Measurements from ENCODE around the gene WARS2. TPM values are rescaled to one million over a fixed set of nuclear protein-coding genes. Genes with fewer than 3 reads are reported as not detected.
"Not testable (repeated sequence)": the region's sequence is repeated elsewhere in the genome, so short reads cannot be mapped to it uniquely, and the experiment has no call there.

Gene WARS2
- total RNA-seq, 1 experiment from 2014 or later: 8.1 TPM

DNA sequence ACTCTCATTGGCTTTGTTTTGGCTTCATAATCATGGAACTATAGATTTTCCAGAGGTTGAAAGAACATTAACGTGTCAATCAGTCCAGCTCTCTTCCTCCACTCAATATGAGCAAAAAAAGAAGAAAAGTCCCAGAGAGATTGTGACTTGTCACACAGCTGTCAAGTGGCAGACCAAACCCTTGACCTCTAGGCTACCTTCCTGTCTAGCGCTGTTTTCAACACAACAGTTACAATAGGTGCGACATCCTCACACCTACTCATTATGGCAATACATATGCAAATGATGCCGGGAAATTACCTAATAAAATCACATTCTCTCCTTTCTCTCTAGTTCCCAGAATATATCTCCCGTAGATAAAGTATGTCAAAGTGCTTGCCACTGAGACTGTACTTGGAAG, 1.1 kb downstream of the WARS2 start:
- no peak for DNase-seq (ENCODE audit: low spot score)

DNA sequence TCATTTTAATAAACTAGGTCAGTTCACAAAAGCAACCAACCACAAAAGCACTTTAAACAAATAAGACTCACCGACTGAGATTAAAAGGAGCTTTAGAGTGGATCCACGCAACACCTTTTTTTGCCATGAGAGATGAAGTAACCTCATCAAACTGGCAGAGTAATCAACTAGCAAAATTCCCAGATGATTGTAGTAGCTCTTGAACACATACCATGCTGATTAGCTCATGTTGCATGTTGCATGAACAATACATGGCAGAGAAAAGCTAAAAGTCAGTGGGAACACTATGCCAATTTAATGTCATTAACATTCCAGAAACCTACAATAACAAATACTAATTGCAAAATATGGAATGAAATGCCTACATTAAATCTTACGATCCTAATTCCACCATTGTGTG, 4.1 kb downstream of the WARS2 start:
- no peak for DNase-seq (ENCODE audit: low spot score)

DNA sequence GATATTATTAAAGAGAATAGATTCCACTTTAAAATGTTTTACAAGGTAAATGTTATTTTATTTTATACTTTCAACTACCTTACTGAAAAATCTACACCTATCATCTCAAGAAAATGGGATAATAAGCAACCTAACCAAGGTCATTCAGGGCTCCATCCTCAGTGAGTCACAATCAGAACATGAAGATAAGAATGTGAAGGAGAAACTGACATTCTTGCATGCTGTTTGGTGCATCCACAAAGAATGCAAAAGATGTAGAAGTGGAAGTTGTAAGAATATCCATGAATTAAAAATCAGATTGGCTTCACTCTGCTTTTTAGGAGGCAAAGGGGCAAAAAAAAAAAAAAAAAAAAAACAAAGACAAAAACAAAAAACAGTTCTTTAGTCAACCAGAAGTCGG, 6.5 kb downstream of the WARS2 start:
- peak; percentile 36 for DNase-seq (ENCODE audit: low spot score)

DNA sequence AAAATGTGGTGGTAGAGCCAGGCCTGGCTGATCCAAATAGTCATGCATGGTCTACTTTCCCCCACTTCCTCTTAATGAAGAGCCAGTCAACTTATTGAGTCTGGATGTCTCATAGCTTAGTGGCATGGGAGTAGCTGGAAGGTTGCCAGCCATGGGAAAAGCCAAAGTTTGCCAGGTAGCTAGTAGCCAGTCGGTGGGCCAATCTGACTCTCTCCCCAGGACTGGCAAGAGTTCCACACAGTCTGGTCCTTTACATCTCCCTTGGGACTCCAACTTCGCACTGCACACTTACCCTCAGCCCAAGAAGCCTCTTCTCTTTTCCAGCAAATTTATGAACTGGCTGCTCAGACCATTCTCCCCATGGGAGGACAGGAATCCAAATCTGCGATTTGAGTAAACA, 8.3 kb downstream of the WARS2 start:
- no peak for DNase-seq (ENCODE audit: low spot score)

DNA sequence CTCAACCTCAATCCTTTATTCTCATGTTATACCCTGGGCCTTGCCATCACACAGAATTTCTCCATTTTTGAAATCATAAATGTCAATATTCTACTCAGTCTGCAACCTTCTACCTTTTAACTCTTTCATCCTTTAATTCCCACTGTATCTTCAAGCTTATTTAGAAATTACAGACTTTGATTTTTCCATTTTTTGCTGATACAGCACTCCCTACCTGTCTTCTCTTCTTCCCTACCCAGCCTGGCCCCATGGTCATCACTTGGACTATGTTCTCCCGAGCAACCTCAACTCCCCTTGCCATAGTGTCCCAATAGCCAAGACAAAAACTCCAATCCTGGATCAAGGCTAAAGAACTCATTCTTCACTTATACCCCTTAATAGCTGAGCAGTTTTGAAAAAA, 14.6 kb downstream of the WARS2 start:
- DNase-seq (ENCODE audit: low spot score): no peak

DNA sequence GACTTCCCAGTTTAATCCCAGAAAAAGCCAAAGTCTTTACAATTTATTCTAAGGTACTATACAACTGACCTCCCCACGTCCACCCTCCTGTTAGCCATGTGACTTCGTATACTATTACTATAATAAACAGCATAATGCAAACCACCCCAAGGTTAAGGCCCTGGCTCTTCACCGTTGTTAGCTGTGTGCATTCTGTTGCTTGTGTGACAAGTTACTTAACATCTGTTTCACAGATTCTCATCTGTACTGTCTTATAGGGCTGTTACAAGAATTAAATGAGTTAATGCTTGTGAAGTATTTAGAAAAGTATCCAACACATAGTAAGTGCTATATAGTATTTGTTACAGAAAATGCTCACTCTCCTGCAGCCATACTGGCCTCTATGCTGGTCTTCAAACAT, 15.7 kb downstream of the WARS2 start:
- no peak for DNase-seq (ENCODE audit: low spot score)

DNA sequence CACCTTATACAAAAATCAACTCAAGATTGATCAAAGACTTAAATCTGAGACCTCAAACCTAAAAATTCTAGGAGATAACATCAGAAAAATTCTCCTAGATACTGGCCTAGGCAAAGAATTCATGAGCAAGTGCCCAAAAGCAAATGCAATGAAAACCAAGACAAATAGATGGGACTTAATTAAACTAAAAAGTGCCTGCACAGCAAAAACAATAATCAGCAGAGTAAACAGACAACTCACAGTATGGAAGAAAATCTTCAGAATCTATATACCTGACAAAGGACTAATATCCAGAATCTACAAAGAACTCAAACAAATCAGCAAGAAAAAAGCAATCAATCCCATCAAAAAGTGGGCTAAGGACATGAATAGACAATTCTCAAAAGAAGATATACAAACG, 18.6 kb downstream of the WARS2 start:
- not testable (repeated sequence) for DNase-seq (ENCODE audit: low spot score)

DNA sequence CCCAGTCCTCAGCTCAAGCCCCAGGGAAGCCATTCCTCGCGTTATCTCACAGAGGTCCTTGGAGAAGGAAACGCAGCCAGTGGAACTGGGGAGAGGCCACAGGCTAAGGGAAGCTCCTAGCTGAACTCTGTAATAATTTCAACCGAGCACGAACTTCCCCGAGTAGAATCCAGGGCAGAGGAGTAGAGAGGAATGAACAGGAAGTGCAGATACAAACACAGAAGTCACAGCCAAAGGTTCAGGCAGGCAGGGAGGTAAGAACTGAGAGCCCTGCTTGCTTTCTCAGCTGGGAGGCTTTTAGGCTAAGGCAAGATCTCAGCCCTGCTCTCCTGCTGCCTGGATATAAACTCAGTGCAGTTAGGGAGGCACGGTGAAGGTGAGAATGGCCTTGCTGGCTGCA, 23.7 kb downstream of the WARS2 start:
- no peak for DNase-seq (ENCODE audit: low spot score)

DNA sequence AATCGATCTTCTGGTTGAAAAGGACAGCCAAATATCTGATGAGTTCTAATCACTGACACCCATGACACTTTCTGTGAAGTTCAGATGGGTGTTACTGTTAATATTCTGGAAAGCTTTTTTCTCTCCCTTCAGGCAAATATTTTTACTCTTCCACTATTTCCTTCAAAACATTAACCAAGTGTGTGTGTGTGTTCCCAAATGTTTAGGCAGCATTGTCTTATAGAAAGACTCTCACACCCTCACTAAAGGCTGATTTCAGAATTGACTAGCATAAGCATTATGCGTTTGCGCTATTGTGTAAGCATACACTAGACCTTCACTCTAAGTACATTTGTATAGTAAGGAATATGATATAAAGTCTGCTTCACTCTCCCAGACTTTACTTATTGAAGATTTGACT, 24.7 kb downstream of the WARS2 start:
- DNase-seq (ENCODE audit: low spot score): no peak

DNA sequence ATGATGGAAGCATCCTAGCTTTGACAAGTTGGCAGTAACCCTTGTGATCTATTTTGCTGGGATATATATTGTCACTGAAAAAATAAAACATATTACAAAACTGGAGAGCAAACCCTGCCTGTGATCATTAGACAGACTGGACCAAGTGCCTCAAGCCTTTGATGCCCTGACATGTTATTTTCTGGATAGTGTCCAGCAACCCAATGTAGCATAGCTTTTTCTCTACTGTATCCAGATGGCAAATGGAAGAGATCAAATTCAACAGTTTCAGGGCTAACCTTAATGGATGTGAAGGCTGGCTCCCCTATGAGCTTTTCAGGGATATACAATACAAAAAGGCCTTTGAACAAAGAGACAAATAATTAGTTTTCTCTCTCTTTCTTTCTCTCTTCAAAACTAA, 25.1 kb downstream of the WARS2 start:
- DNase-seq (ENCODE audit: low spot score): no peak

DNA sequence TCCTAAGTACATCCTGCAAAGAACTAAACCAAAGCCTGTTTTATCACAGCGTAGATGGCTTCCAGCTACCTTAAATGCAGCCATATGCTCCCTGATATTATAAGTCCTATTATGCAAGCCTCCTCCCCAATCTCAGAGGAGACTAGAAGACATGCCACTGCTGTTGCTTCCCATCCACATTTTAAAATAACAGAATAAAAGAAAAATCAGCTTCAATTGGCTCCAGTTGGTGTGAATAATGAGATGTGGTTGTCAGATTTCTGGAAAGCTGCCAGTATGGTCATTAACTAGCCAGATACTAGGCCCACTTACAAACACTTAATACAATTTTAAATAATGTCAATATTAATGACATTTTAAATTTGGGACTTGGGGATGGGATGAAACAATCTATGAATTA, 25.7 kb downstream of the WARS2 start:
- DNase-seq (ENCODE audit: low spot score): no peak

DNA sequence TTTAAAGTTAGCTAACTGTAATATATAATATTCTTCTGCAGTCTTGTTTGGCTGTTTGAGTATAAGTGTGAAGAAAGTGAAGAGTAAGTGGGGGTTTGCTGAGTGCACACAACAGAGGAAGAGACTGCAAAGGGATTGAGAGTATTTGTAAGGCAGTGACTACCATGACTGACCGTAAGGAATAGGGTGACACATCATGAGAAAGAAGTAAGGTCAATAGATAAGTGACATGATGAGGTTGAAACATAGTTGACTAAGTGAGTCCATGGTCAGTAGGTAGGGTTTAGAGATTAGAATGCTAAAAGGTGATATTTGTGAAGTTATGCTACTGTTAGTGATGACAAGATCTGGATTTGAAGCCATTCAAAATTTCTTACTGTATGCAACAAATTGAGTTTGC, 27.7 kb downstream of the WARS2 start:
- DNase-seq (ENCODE audit: low spot score): no peak

DNA sequence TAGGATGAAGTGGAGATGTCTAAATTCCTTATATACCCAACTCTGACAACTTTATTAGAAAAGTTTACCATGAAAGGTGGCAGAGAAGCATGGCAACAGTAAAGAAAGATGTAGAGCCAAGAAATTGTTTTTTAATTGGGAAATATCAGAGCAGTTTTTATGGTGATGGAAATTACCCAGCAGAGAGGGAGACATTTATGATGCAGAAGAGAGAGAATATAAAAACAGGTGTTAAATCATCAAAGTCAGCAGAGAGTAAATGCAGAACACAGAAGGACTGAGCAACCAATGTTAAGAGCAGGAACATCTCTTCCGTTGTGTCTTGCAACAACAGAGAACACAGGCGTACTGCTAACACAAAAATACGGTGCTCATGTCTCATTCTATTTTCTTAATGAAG, 28.2 kb downstream of the WARS2 start:
- no peak for DNase-seq (ENCODE audit: low spot score)

DNA sequence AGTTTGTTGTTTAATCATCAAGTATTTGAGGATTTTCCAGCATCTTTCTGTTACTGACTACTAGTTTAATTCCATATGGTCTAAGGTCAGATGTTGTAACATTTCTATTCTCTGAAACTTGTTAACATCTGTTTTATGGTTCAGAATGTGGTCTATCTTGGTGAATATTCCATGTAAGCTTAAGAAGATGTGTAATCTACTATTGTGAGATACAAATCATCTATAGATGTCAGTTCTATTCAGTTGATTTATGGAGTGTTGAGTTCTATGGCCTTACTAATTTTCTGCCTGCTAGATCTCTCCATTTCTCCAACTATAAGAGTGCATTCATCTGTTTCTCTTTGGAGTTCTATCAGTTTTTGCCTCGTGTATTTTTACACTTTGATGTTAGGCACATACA, 31.5 kb downstream of the WARS2 start:
- no peak for DNase-seq (ENCODE audit: low spot score)

DNA sequence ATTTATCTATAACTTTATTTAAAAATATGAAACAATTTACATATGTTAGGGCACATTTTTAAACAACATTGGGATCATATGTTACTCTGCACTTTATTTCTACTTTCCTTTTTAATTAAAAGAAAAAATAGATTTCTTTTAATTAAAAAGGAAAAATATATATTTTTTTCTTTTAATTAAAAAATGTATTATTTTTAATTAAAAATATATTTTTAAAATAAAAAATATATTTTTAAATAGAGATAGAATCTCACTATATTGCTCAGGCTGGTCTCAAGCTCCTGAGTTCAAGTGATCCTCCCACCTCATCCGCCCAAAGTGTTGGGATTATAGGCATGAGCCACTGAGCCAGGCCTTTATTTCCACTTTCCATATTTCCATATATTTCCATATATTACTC, 36.7 kb downstream of the WARS2 start:
- no peak for DNase-seq (ENCODE audit: low spot score)

DNA sequence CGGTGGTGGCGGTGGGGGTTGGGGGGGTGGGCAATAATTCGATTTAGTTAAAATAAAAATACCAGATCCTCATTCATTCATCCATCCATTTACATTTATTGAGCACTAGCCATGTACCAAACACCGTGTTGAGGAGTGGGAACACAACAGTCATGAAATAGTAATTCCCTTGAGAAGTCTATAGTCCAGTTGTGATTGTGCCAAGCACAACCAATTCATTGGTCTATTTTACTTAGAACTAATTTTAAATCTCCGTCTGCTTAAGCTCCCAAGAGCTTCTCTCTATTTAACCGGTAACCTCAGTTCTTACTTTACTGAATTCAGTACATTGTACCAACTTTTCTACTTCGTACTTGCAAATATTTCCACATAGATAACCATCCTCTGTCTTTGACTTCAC, 38.4 kb downstream of the WARS2 start:
- DNase-seq (ENCODE audit: low spot score): no peak

DNA sequence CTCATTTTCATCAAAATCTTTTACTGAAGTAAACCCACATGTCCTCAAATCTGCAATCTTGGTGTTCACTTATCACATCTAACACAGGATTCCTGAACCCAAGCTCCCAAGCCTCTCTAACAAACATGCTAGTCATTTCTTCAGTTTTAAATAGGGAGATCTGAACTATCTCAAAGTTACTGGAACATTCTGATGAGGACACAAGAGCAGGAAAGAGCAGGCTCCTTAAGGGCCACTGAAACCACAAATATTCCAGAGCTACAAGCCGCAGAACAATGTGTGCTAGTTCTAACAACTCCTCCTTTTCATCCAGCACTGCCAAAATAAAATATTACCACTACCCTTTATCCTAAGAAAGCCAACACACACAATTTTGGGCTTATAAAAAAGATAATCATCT, 38.9 kb downstream of the WARS2 start:
- peak; percentile 16 for DNase-seq (ENCODE audit: low spot score)

DNA sequence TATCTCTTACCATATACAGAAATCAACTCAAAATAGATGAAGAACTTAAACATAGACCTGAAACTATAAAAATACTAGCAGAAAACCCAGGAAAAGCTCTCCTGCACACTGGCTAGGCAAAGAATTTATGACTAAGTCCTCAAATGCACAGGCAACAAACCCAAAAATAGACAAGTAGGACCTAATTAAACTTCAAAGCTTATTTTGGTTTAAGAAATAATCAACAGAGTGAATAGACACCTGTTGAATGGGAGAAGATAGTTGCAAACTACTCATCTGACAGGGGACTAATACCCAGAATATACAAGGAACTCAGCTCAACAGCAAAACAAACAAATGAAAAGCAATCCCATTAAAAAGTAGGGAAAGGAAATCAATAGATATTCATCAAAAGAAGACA, 40.7 kb downstream of the WARS2 start:
- no peak for DNase-seq (ENCODE audit: low spot score)

DNA sequence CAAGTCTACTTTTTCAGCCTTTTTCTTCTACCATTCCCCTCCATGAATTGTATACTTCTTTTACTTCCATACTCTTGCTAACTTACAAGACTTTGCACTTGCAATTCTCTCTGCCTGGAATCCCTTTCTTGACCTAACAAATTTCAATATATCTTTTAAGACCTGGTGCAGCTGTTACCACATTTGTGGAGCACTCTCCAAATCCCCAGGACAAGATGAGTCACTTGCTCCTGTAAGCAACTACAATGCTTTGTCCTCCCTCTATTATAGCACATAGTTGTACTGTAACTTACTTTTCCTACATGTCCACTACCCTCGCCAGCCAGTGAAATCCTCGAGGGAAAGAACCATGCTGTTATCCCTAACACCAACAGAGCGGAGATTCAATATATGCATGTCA, 43.1 kb downstream of the WARS2 start:
- peak; percentile 8 for DNase-seq (ENCODE audit: low spot score)

DNA sequence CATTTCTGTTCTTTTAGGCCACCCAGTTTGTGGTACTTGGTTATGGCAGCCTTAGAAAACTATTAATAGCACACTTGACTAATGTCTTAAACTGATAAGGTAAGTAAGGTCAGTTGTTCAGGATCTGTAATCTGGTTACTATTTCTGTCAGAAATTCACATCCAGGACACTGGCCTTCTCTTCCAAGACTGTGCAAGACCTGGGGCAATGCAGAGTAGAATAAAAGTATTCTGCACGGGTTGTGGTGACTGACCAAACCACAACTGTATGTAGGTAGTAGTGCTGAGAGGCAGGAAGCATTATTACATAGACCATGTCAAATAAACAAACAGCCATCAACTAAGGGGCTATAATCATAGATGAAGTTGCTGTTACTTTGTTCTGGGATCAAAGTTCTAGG, 46.7 kb downstream of the WARS2 start:
- no peak for DNase-seq (ENCODE audit: low spot score)

DNA sequence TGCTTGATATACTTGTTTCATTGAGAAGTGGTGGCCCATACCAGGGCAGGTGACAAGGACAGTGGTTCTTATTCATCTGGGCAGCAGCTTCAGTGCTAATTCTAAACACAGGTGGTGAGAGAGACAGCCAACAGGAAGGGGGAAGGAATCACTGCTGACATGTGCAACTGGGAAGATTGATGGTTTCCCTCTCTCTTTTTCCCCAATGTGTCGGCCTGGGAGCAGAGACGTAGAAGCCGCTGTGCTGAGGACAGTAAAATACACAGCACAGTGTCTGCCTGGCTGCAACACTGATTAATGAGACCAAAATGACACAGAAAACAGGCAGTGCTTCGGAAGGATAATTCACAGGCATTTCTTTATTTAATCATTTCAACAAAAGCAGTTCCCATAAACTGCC, 48.8 kb downstream of the WARS2 start:
- DNase-seq (ENCODE audit: low spot score): no peak

DNA sequence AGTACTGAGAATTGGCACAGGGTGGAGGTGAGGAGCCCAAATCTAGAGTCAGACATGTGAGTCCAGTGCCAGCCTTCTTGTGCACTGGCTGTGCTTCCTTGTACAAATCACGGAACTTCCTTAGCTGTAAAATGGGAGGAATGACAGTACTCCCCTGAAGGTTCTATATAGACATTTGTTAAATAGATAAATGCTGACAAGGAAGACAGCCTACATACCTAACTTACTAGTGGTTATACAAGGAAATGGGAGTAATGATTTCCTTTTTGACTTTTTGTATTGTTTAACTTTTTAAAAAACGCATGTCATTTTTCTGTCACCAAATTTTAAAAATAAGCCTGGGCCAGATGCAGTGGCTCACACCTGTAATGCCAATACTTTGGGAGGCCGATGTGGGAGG, 50.2 kb downstream of the WARS2 start:
- DNase-seq (ENCODE audit: low spot score): no peak

DNA sequence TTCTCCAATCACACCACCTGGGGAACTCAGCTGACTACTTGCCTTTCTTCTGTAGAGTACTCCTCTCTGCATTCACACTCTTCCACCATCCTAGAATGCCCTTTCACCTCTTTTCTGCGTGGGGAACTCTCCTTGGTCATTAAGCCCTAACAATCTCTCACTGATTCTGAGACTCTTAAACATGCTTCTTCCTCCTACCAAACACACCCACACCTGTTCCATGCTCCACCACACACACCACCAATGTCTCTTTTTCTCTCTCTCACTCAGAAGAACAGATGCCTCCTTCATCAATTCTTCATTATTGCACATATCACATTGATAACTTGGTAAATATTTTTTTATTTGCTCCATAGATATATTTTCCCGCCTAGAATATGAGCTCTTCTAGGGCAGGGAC, 53.6 kb downstream of the WARS2 start:
- no peak for DNase-seq (ENCODE audit: low spot score)

DNA sequence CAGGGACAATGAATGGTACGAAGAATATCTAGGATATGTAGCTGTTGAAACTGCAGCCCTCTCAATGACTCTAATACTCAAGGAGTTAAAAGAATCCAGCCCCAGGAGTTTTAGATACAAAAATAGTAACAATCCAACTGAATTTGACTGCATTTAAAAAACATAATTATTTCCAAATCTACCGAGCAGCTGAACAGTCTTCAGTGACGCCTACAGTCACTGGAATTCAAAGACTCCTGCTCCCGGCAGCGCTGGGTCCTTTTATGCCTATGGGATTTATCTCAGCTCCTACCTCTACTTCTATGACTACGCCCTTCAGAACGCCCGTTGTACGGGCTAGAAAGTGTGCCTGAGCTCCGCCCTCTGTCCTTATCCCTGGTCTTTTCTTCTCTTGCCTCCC, 55.7 kb downstream of the WARS2 start:
- DNase-seq (ENCODE audit: low spot score): no peak

DNA sequence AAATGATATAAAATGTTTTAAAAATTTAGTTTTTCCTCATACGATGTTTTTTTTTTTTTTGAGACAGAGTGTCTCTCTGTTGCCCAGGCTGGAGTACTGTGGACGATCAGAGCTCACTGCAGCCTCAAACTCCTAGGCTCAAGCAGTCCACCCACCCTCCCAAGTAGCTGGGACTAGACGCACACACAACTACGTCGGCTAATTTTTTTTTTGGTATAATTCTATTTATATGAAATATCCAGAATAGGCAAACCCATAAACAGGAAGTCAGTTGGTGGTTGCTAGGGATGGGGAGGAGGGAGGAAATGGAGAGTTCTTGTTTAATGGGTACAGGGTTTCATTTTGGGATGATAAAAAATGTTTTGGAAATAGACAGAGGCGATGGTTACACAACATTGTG, 56.5 kb downstream of the WARS2 start:
- DNase-seq (ENCODE audit: low spot score): no peak
